Measurements from ENCODE around the gene APP.

GRCh38 chr21:25871566-25871965 lies 299.0 kb downstream of the APP start:
- TF ChIP-seq CTCF (IDR thresholded peaks at IDR 0.05; ENCODE audit: low read depth, low read length, poor library complexity, severe bottlenecking) (peak; percentile 30), EZH2phosphoT487 (IDR thresholded peaks at IDR 0.05; ENCODE audit: borderline replicate concordance, low read length) (no peak)

Measured in DOHH2 (cell line).